WERI-Rb-1 (cell line): ENCODE results near the gene TRIM33.

Experiments
- DNase-seq: peaks from one replicate; pipeline ENCODE4 v3.0.0-alpha.2; 2020
- H3K27ac ChIP-seq: fragments of 250-450 bp; sonication (Bioruptor Pico); 2 replicates; pipeline ENCODE4 v1.5.1; 2020; ENCODE audit warnings: mild to moderate bottlenecking, moderate library complexity
- H3K27me3 ChIP-seq: fragments of 250-450 bp; sonication (Bioruptor Pico); 2 replicates; pipeline ENCODE4 v1.5.1; 2021; ENCODE audit warnings: mild to moderate bottlenecking, low read depth, moderate library complexity; ENCODE audit not compliant: insufficient read depth, severe bottlenecking
- H3K36me3 ChIP-seq: fragments of 250-450 bp; sonication (Bioruptor Pico); 2 replicates; pipeline ENCODE4 v1.5.1; 2020; ENCODE audit warnings: mild to moderate bottlenecking, moderate library complexity
- H3K4me3 ChIP-seq: 2 replicates; pipeline ENCODE4 v1.5.1; 2011; ENCODE audit warnings: low read depth, mild to moderate bottlenecking, control low read depth, low read length
- H3K9me3 ChIP-seq: fragments of 250-450 bp; sonication (Bioruptor Pico); 2 replicates; pipeline ENCODE4 v1.5.1; 2021; ENCODE audit warnings: mild to moderate bottlenecking, moderate library complexity; ENCODE audit not compliant: severe bottlenecking
- TF ChIP-seq, protein P1 (sequence below): IDR thresholded peaks from 2 replicates; pipeline ENCODE4 v1.5.1; 2011; ENCODE audit warnings: low read depth, mild to moderate bottlenecking, control low read depth, inconsistent platforms, low read length

TRIM33 gene

DNA sequence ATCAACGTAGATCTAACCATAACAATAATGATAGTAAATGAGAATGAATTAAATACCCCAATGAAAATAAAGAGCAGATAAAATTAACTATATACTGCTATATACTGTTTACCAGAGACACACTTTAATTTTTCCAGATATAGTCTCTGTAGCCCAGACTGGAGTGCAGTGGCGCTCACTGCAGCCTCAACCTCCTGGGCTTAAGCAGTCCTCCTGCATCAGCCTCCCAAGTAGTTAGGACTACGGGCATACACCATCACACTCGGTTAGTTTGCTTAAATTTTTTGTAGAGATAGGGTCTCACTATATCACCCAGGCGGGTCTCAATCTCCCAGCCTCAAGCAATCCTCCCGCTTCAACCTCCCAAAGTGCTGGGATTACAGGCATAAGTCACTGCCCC is 37.2 kb downstream of the TRIM33 start:
- Histone ChIP-seq H3K9me3 (no peaks in the 10 kb centered on the region), H3K27me3 (no peaks in the 10 kb centered on the region), H3K4me3 (no peak overlapping the region), H3K27ac (no peak overlapping the region), H3K36me3 (no peaks in the 10 kb centered on the region; the same call in 1 of the 2 replicates)
- TF ChIP-seq, protein P1, sequence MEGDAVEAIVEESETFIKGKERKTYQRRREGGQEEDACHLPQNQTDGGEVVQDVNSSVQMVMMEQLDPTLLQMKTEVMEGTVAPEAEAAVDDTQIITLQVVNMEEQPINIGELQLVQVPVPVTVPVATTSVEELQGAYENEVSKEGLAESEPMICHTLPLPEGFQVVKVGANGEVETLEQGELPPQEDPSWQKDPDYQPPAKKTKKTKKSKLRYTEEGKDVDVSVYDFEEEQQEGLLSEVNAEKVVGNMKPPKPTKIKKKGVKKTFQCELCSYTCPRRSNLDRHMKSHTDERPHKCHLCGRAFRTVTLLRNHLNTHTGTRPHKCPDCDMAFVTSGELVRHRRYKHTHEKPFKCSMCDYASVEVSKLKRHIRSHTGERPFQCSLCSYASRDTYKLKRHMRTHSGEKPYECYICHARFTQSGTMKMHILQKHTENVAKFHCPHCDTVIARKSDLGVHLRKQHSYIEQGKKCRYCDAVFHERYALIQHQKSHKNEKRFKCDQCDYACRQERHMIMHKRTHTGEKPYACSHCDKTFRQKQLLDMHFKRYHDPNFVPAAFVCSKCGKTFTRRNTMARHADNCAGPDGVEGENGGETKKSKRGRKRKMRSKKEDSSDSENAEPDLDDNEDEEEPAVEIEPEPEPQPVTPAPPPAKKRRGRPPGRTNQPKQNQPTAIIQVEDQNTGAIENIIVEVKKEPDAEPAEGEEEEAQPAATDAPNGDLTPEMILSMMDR: no peak
- DNase-seq: no peak

DNA sequence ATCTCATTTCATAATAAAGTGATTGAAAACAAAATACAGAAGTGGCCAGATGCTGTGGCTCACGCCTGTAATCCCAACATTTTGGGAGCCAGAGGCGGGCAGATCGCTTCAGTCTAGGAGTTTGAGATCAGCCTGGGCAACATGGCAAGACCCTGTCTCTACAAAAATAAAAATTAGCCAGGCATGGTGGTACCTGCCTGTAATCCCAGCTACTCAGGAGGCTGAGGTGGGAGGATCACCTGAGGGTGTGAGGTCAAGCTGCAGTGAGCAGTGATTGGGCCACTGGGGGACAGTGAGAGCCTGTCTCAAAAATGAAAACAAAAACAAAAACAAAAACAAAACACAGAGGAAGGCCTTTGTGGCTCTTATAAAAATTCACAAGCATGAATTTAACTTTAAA is 38.6 kb downstream of the TRIM33 start:
- H3K36me3 ChIP-seq: no peaks in the 10 kb centered on the region; the same call in 1 of the 2 replicates
- no peaks in the 10 kb centered on the region for H3K27me3 ChIP-seq
- no peak for DNase-seq
- TF ChIP-seq, protein P1: no peak
- no peaks in the 10 kb centered on the region for H3K9me3 ChIP-seq
- H3K27ac ChIP-seq: no peak overlapping the region
- H3K4me3 ChIP-seq: no peak overlapping the region

DNA sequence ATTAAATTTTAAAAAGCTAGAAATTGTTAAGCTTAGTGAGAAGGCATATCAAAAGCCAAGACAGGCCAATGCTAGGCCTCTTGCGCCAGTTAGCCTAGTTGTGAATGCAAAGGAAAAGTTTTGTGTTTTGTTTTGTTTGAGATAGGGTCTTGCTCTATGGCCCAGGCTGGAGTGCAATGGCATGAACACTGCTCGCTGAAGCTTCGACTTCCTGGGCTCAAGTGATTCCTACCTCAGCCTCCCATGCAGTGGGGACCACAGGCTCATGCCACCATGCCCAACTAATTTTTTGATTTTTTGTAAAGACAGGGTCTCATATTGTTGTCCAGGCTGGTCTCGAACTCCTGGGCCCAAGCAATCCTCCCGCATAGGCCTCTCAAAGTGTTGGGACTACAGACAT is 40.3 kb downstream of the TRIM33 start:
- no peaks in the 10 kb centered on the region; the same call in 1 of the 2 replicates for H3K36me3 ChIP-seq
- no peak for DNase-seq
- no peak overlapping the region for H3K27ac ChIP-seq
- H3K4me3 ChIP-seq: no peak overlapping the region
- no peaks in the 10 kb centered on the region for H3K9me3 ChIP-seq
- TF ChIP-seq, protein P1: no peak
- H3K27me3 ChIP-seq: no peaks in the 10 kb centered on the region

DNA sequence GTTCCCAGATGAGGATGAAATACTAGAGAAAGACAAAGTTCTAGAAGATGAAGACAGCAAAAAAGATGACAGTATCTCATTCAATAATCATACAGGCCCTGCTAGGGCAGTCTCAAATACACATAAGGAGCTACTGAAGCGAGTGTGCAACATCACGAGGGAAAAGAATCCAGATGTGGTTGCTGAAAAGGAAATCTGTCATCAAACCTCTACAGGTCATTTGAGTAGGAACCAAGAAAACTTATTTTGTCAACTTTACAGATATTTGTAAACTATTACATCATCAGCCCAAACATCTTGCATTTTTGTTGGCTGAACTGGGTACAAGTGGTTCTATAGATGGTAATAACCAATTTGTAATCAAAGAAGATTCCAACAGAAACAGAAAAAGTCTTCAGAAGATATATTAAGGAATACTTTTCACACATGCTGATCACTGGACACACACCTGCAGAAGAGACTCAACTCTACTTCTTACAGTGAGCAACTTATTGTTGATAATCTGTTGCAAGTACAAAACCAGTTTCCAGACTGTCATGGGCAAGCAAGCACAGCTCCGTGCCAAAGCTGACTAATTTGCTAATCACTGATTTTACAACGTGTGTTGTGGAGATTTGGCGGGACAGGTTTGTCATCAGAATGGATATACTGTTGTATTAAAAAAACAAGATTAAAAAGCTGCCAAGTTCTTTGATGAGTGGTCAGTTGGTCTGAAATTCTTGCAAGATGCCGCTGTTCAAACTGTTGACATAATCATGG is 42.1 kb downstream of the TRIM33 start:
- Histone ChIP-seq H3K4me3 (no peak overlapping the region), H3K27ac (no peak overlapping the region), H3K9me3 (no peaks in the 10 kb centered on the region), H3K36me3 (no peaks in the 10 kb centered on the region; the same call in 1 of the 2 replicates), H3K27me3 (no peaks in the 10 kb centered on the region)
- no peak for DNase-seq
- TF ChIP-seq, protein P1: no peak

DNA sequence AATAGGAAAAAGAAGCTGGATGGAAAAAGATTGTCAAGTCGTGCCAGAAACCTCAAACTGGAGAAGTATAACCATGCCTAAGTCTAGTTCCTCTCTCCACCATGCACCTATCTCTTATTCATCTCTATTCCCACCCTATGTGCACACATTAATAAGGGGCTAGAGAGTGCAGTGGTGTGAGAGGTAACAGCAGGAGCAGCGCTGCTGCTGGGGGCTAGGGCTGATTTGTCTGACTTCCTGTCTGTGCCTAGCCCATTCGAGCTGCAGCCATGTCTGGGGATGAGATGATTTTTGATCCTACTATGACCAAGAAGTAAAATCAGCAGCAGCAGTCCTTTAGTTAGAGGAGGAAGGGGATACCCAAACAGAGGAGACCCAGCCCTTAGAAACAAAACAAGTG is 43.0 kb downstream of the TRIM33 start:
- Histone ChIP-seq H3K4me3 (no peak overlapping the region), H3K9me3 (no peaks in the 10 kb centered on the region), H3K27me3 (no peaks in the 10 kb centered on the region), H3K27ac (no peak overlapping the region), H3K36me3 (no peaks in the 10 kb centered on the region; the same call in 1 of the 2 replicates)
- TF ChIP-seq, protein P1: no peak
- no peak for DNase-seq

DNA sequence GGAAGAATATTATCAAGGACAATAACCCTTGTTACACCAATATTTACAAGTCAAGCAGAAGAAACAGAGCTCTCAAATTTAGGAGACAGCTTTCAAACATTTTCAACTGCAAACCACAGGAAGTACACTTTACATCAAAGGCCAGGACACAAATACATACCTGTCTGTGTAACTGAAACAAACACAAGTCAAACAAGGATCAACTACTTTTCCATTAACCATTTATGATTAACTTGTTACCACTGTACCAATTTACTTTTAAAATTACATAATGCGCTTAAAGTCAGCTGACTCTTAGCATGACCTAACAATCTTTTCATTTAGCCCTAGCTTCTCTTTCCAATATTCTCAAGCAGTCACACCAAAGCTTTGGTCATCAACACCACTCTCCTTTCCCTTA is 43.5 kb downstream of the TRIM33 start:
- Histone ChIP-seq H3K36me3 (peaks cover 2% of the 10 kb centered on the region), H3K4me3 (no peak overlapping the region), H3K27ac (no peak overlapping the region), H3K9me3 (no peaks in the 10 kb centered on the region), H3K27me3 (no peaks in the 10 kb centered on the region)
- no peak for DNase-seq
- TF ChIP-seq, protein P1: no peak
